NCI-H82 treated with DMSO at 0.1 percent for 48 hours (cell line): ENCODE results near the gene EVA1B.

Source experiments
- DNase-seq: peaks from one replicate; lab custom pipeline; 2025; ENCODE audit not compliant: unreplicated experiment; lab: John Stamatoyannopoulos, UW

The EVA1B gene

GRCh38 chr1:36284061-36284460 lies 39.4 kb downstream of the EVA1B start:
- DNase-seq, result no peak

GRCh38 chr1:36279789-36280296 lies 43.6 kb downstream of the EVA1B start:
- no peak for DNase-seq

GRCh38 chr1:36279110-36279788 lies 44.2 kb downstream of the EVA1B start:
- DNase-seq, result no peak

- DNase-seq, result no peak
These were observed 46.8 kb downstream of the EVA1B start for GRCh38 chr1:36276688-36277087.

GRCh38 chr1:36274201-36274600 lies 49.2 kb downstream of the EVA1B start:
- DNase-seq, result no peak

- DNase-seq, result no peak
These were observed 50.4 kb downstream of the EVA1B start for GRCh38 chr1:36273024-36273423.
